Liver (tissue), 9 donors: Measurements from ENCODE around the gene TLR3. TPM values are rescaled to one million over a fixed set of nuclear protein-coding genes. Genes with fewer than 3 reads are reported as not detected.
A peak's percentile ranks its signal among the peaks of the same experiment; 100 is the strongest.

Experiments
- DNase-seq: peaks from one replicate; pipeline ENCODE4 v3.0.0-alpha.2; 2017; ENCODE audit warnings: low spot score
- H3K27ac ChIP-seq, 2 donors: one replicate each; pipeline ENCODE4 v1.7.0; 2013; ENCODE audit warnings: inconsistent platforms in 2 of 2, low read length in 2 of 2, control low read depth in 1 of 2, low read depth in 1 of 2, mild to moderate bottlenecking in 1 of 2
- H3K27me3 ChIP-seq, 4 donors: one replicate each; pipeline versions ENCODE4 v1.6.1 to v1.7.0; 2013; ENCODE audit warnings: low read length in 3 of 4, inconsistent platforms in 1 of 4, mild to moderate bottlenecking in 1 of 4, moderate library complexity in 1 of 4; ENCODE audit not compliant: control insufficient read depth in 4 of 4, insufficient read depth in 4 of 4
- H3K36me3 ChIP-seq, 4 donors: one replicate each; pipeline versions ENCODE4 v1.6.1 to v1.7.0; 2013; ENCODE audit warnings: low read length in 3 of 4, mild to moderate bottlenecking in 3 of 4, low read depth in 1 of 4, moderate library complexity in 1 of 4; ENCODE audit not compliant: control insufficient read depth in 4 of 4, insufficient read depth in 3 of 4
- H3K4me1 ChIP-seq, 4 donors: one replicate each; pipeline versions ENCODE4 v1.6.1 to v1.7.0; 2013; ENCODE audit warnings: low read length in 3 of 4, mild to moderate bottlenecking in 3 of 4, moderate library complexity in 1 of 4; ENCODE audit not compliant: control insufficient read depth in 4 of 4, insufficient read depth in 4 of 4
- H3K4me3 ChIP-seq, 3 donors: one replicate each; pipeline versions ENCODE4 v1.6.1 to v1.7.0; 2013; ENCODE audit warnings: low read length in 3 of 3, control low read depth in 1 of 3, low read depth in 1 of 3, mild to moderate bottlenecking in 1 of 3
- H3K9ac ChIP-seq, 2 donors: one replicate each; pipeline ENCODE4 v1.7.0; 2013; ENCODE audit warnings: low read length in 2 of 2, mild to moderate bottlenecking in 2 of 2, moderate library complexity in 2 of 2, control low read depth in 1 of 2, low read depth in 1 of 2
- H3K9me3 ChIP-seq, 4 donors: one replicate each; pipeline versions ENCODE4 v1.6.1 to v1.7.0; 2013; ENCODE audit warnings: low read length in 3 of 4; ENCODE audit not compliant: control insufficient read depth in 4 of 4
- CTCF ChIP-seq: fragments of 150-350 bp; IDR thresholded peaks from 2 replicates; pipeline ENCODE4 v1.5.1; 2017; ENCODE audit warnings: improper control_type of control experiment, low read depth, low read length; ENCODE audit not compliant: missing input control
- FOXA1 ChIP-seq: IDR thresholded peaks from 2 replicates; pipeline ENCODE4 v1.6.1; 2016; ENCODE audit warnings: antibody characterized with exemption
- HNF4A ChIP-seq, 2 donors: conservative IDR thresholded peaks; 2 replicates each; pipeline ENCODE4 v1.6.1; 2016; ENCODE audit warnings: antibody characterized with exemption in 2 of 2, mild to moderate bottlenecking in 2 of 2
- JUND ChIP-seq, 2 donors: IDR thresholded peaks; 2 replicates each; pipeline ENCODE4 v1.6.1; 2016; ENCODE audit warnings: antibody characterized with exemption in 2 of 2
- RAD21 ChIP-seq, 2 donors: IDR thresholded peaks; 2 replicates each; pipeline ENCODE4 v1.6.1; 2016; ENCODE audit warnings: antibody characterized with exemption in 2 of 2, mild to moderate bottlenecking in 2 of 2
- REST ChIP-seq: IDR thresholded peaks from 2 replicates; pipeline ENCODE4 v1.6.1; 2016; ENCODE audit warnings: antibody characterized with exemption, mild to moderate bottlenecking
- RXRA ChIP-seq, 2 donors: IDR thresholded peaks; 2 replicates each; pipeline ENCODE4 v1.6.1; 2017 to 2018; ENCODE audit warnings: antibody characterized with exemption in 2 of 2, mild to moderate bottlenecking in 1 of 2
- SP1 ChIP-seq: IDR thresholded peaks from 2 replicates; pipeline ENCODE4 v1.6.1; 2018; ENCODE audit warnings: antibody characterized with exemption, mild to moderate bottlenecking
- TAF1 ChIP-seq: conservative IDR thresholded peaks from 2 replicates; pipeline ENCODE4 v1.6.1; 2016; ENCODE audit warnings: antibody characterized with exemption, mild to moderate bottlenecking
- YY1 ChIP-seq: IDR thresholded peaks from 2 replicates; pipeline ENCODE4 v1.6.1; 2016; ENCODE audit warnings: antibody characterized with exemption, mild to moderate bottlenecking
- ZBTB33 ChIP-seq: IDR thresholded peaks from 2 replicates; pipeline ENCODE4 v1.6.1; 2016; ENCODE audit warnings: antibody characterized with exemption
- WGBS: extraction: QIAGEN DNeasy Blood & Tissue Kit; methylation state at CpG from one replicate; pipeline ENCODE4 v1.1.7; 2013; 5-methylcytosine and 5-hydroxymethylcytosine counted together
- polyA plus RNA-seq, 2 donors: library from polyadenylated mRNA; stranded (reverse) in 1 of 2; unstranded in 1 of 2; fragments of 200-250 nt in 1 of 2; fragments of >200 nt in 1 of 2; fragmentation: Nextera tagmentation in 1 of 2; extraction: Ambion mirVana in 1 of 2; gene quantifications; one replicate each; pipeline versions ENCODE4 v1.2.1 to v1.2.3, GENCODE V29; 2013 to 2015
- total RNA-seq, 2 donors: library from RNA; depleted of rRNA; stranded (reverse); fragments of >200 nt; gene quantifications; one replicate each; pipeline ENCODE4 v1.2.3, GENCODE V29; 2014
- donor health status: healthy.
- donor health status: healthy.
- donor health status: healthy.
- donor health status: healthy.
- donor health status: healthy.

Gene TLR3
- total and polyA plus RNA-seq, 4 donors, result 1.3 to 4.3 (median 2.4) TPM

- DNase-seq, result no peak
- no peaks in the 10 kb centered on the region for H3K36me3 ChIP-seq
- no peaks in the 10 kb centered on the region for H3K9me3 ChIP-seq
- peak overlapping the region in 1 of 2 donors; percentile 99 for H3K9ac ChIP-seq
- 39% methylated on average over 9 of the region's 9 CpGs for WGBS
- peak overlapping the region in 1 of 2 donors; percentile 83 for H3K27ac ChIP-seq
- TF ChIP-seq CTCF (peak; percentile 59), YY1 (peak; percentile 48), REST (peak; percentile 12), HNF4A (conservative IDR thresholded peaks at IDR 0.05) (peak; percentile 35 to 49), RXRA (IDR thresholded peaks at IDR 0.05) (peak; percentile 46 to 63), RAD21 (IDR thresholded peaks at IDR 0.05) (peak; percentile 86 to 93), TAF1 (peak; percentile 59), FOXA1 (no peak), ZBTB33 (no peak), JUND (IDR thresholded peaks at IDR 0.05) (no peak), SP1 (peak; percentile 56)
- H3K27me3 ChIP-seq, result no peaks in the 10 kb centered on the region
- H3K4me1 ChIP-seq, result peaks cover 0 to 13% (median 8%) of the 10 kb centered on the region in 4 donors
- peak overlapping the region in 2 of 3 donors; percentile 62 to 98 for H3K4me3 ChIP-seq
These were observed 1.1 kb upstream of the TLR3 start for GRCh38 chr4:186067757-186068385.

GRCh38 chr4:186069729-186070128, 773 bp downstream of the TLR3 start:
- no peaks in the 10 kb centered on the region for H3K9me3 ChIP-seq
- H3K27ac ChIP-seq, result no peak overlapping the region
- no peaks in the 10 kb centered on the region for H3K27me3 ChIP-seq
- H3K4me1 ChIP-seq, result peaks cover 0 to 13% (median 8%) of the 10 kb centered on the region in 4 donors
- H3K9ac ChIP-seq, result peak overlapping the region; percentile 34 to 99
- no peak for TF ChIP-seq YY1
- DNase-seq, result no peak
- no peaks in the 10 kb centered on the region for H3K36me3 ChIP-seq
- 53% methylated on average over 4 of the region's 4 CpGs for WGBS
- peak overlapping the region; percentile 20 to 98 (median 62) for H3K4me3 ChIP-seq
